HG03066 (cell line): ENCODE measurements around the gene YBX2.

ENCODE experiments used
- ATAC-seq: cut with Tn5 transposase; IDR thresholded peaks from one replicate; pipeline ENCODE4 v1.9.1; 2021; ENCODE audit warnings: low read depth; ENCODE audit not compliant: unreplicated experiment

YBX2 gene

GRCh38 chr17:7323731-7324437 lies 29.4 kb upstream of the YBX2 start:
- no peak for ATAC-seq

- no peak for ATAC-seq
Observed at GRCh38 chr17:7322520-7323194, 28.2 kb upstream of the YBX2 start.

GRCh38 chr17:7321466-7321865 lies 27.0 kb upstream of the YBX2 start:
- ATAC-seq = no peak

- no peak for ATAC-seq
Observed at GRCh38 chr17:7318121-7318860, 23.9 kb upstream of the YBX2 start.

- ATAC-seq = no peak
Observed at GRCh38 chr17:7317161-7317803, 22.8 kb upstream of the YBX2 start.

GRCh38 chr17:7315570-7316235 lies 21.3 kb upstream of the YBX2 start:
- no peak for ATAC-seq

- peak; percentile 65 for ATAC-seq
Observed at GRCh38 chr17:7314719-7315569, 20.5 kb upstream of the YBX2 start, which contains the start of gene GPS2. Gene GPS2, minus strand, starts transcription at chr17:7315360. Its CDS starts 308 bp downstream, at chr17:7315052.

GRCh38 chr17:7313890-7314718 lies 19.7 kb upstream of the YBX2 start:
- ATAC-seq = no peak

- no peak for ATAC-seq
Observed at GRCh38 chr17:7313088-7313889, 18.9 kb upstream of the YBX2 start.

GRCh38 chr17:7312432-7313087 lies 18.1 kb upstream of the YBX2 start:
- ATAC-seq = no peak

- ATAC-seq = no peak
Observed at GRCh38 chr17:7311110-7311705, 16.8 kb upstream of the YBX2 start.

GRCh38 chr17:7309628-7310027 lies 15.2 kb upstream of the YBX2 start:
- ATAC-seq = no peak

- ATAC-seq = no peak
Observed at GRCh38 chr17:7308625-7309433, 14.4 kb upstream of the YBX2 start.

GRCh38 chr17:7307686-7308624 lies 13.5 kb upstream of the YBX2 start:
- no peak for ATAC-seq
